ENCODE results near the gene ADGRF1.

DNA sequence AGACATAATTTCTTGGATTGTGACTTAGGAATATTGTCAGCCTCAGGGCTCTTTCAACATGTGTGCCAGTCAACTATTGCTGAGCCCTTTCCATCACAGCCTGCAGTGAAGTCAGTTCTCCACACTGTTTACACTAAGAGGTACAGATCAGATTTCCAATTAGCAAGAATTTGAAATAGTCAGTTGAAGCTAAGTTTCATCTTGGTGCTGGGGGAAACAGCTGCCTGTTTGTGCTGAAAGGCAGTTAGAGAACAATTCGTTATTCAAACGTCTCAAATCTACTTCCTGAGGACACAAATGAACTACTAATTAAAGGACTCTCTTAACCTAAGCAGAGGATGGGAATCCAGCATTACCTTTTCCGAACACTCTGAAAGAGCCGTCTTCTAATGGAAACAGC, 25.9 kb downstream of the ADGRF1 start:
- TF ChIP-seq, protein P1, sequence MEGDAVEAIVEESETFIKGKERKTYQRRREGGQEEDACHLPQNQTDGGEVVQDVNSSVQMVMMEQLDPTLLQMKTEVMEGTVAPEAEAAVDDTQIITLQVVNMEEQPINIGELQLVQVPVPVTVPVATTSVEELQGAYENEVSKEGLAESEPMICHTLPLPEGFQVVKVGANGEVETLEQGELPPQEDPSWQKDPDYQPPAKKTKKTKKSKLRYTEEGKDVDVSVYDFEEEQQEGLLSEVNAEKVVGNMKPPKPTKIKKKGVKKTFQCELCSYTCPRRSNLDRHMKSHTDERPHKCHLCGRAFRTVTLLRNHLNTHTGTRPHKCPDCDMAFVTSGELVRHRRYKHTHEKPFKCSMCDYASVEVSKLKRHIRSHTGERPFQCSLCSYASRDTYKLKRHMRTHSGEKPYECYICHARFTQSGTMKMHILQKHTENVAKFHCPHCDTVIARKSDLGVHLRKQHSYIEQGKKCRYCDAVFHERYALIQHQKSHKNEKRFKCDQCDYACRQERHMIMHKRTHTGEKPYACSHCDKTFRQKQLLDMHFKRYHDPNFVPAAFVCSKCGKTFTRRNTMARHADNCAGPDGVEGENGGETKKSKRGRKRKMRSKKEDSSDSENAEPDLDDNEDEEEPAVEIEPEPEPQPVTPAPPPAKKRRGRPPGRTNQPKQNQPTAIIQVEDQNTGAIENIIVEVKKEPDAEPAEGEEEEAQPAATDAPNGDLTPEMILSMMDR (conservative IDR thresholded peaks at IDR 0.05 in 1 of 2, IDR thresholded peaks at IDR 0.05 in 1 of 2; ENCODE audit: low read depth in 1 of 2, low read length in 2 of 2) = no peak
- no peak for TF ChIP-seq EZH2 (IDR thresholded peaks at IDR 0.05; ENCODE audit: low read length, missing control alignments)
